WTC11 (cell line): ENCODE measurements around the gene PIP4K2A. TPM values are rescaled to one million over a fixed set of nuclear protein-coding genes. Genes with fewer than 3 reads are reported as not detected.
"Not testable (repeated sequence)": the region's sequence is repeated elsewhere in the genome, so short reads cannot be mapped to it uniquely, and the experiment has no call there.

Experiments used
- ATAC-seq: fragments of 200-7000 bp; cut with Tn5 transposase; 2 replicates; pipeline ENCODE4 v1.10.0; 2021; ENCODE audit warnings: mild to moderate bottlenecking, moderate library complexity
- CTCF ChIA-PET: fragments of 300-600 bp; sonication (Branson Sonifier 250); formaldehyde crosslinking; loops from one replicate; lab custom pipeline; 2021; ENCODE audit warnings: antibody characterized with exemption; lab: Charles Lee
- POLR2A ChIA-PET: fragments of 350-600 bp; sonication (Branson Sonifier 250); formaldehyde crosslinking; loops from one replicate; lab custom pipeline; 2021; ENCODE audit warnings: antibody characterized with exemption; lab: Charles Lee
- DNase-seq: peaks from one replicate; pipeline ENCODE4 v3.0.0; 2021; ENCODE audit warnings: low spot score
- H3K27ac Mint-ChIP-seq: 2 replicates; pipeline ENCODE4 v1.8.0; 2021; ENCODE audit warnings: mixed read lengths
- H3K27me3 Mint-ChIP-seq: 2 replicates; pipeline ENCODE4 v1.8.0; 2021; ENCODE audit warnings: low read depth, mild to moderate bottlenecking, moderate library complexity, mixed read lengths
- H3K36me3 Mint-ChIP-seq: 2 replicates; pipeline ENCODE4 v1.8.0; 2021; ENCODE audit warnings: mixed read lengths
- H3K4me1 Mint-ChIP-seq: 2 replicates; pipeline ENCODE4 v1.8.0; 2022; ENCODE audit warnings: mixed read lengths
- H3K4me3 Mint-ChIP-seq: 2 replicates; pipeline ENCODE4 v1.8.0; 2021; ENCODE audit warnings: mild to moderate bottlenecking, moderate library complexity, mixed read lengths
- H3K9me3 Mint-ChIP-seq: 2 replicates; pipeline ENCODE4 v1.8.0; 2021; ENCODE audit warnings: mixed read lengths
- CBFB ChIP-seq: sonication (generic); formaldehyde crosslinking; IDR thresholded peaks from 2 replicates; pipeline ENCODE4 v1.8.1; 2022; ENCODE audit warnings: mild to moderate bottlenecking, low read depth, missing genetic modification reagents
- ESRRA ChIP-seq: sonication (generic); formaldehyde crosslinking; IDR thresholded peaks from 2 replicates; pipeline ENCODE4 v1.8.1; 2022; ENCODE audit warnings: mild to moderate bottlenecking, missing genetic modification reagents, borderline replicate concordance
- HMGXB4 ChIP-seq: sonication (generic); formaldehyde crosslinking; IDR thresholded peaks from 2 replicates; pipeline ENCODE4 v1.8.1; 2023; ENCODE audit warnings: mild to moderate bottlenecking, moderate library complexity, missing genetic modification reagents
- JUN ChIP-seq: sonication (generic); formaldehyde crosslinking; IDR thresholded peaks from 2 replicates; pipeline ENCODE4 v1.8.0; 2023; ENCODE audit warnings: mild to moderate bottlenecking, missing genetic modification reagents
- MLX ChIP-seq: sonication (generic); formaldehyde crosslinking; IDR thresholded peaks from 2 replicates; pipeline ENCODE4 v1.8.1; 2023; ENCODE audit warnings: mild to moderate bottlenecking, missing genetic modification reagents, moderate library complexity
- NFATC4 ChIP-seq: fragments of 250-450 bp; sonication (Bioruptor Pico); IDR thresholded peaks from 2 replicates; pipeline ENCODE4 v1.9.0; 2021; ENCODE audit warnings: mild to moderate bottlenecking
- PRDM15 ChIP-seq: sonication (generic); formaldehyde crosslinking; IDR thresholded peaks from 2 replicates; pipeline ENCODE4 v1.8.0; 2022; ENCODE audit warnings: missing genetic modification reagents
- PREB ChIP-seq: sonication (generic); formaldehyde crosslinking; IDR thresholded peaks from 2 replicates; pipeline ENCODE4 v1.8.1; 2022; ENCODE audit warnings: mild to moderate bottlenecking, missing genetic modification reagents, moderate library complexity, borderline replicate concordance
- STAT6 ChIP-seq: sonication (generic); formaldehyde crosslinking; conservative IDR thresholded peaks from 2 replicates; pipeline ENCODE4 v1.8.1; 2023; ENCODE audit warnings: mild to moderate bottlenecking, low read depth, missing genetic modification reagents, moderate library complexity
- USF2 ChIP-seq: sonication (generic); formaldehyde crosslinking; IDR thresholded peaks from 2 replicates; pipeline ENCODE4 v1.8.1; 2023; ENCODE audit warnings: mild to moderate bottlenecking, missing genetic modification reagents, moderate library complexity
- ZNF671 ChIP-seq: fragments of 250-450 bp; sonication (Bioruptor Pico); IDR thresholded peaks from 2 replicates; pipeline ENCODE4 v1.8.0; 2021; ENCODE audit warnings: mild to moderate bottlenecking
- ZSCAN18 ChIP-seq: fragments of 250-450 bp; sonication (Bioruptor Pico); IDR thresholded peaks from 2 replicates; pipeline ENCODE4 v2.1.2; 2022; ENCODE audit warnings: mild to moderate bottlenecking, moderate library complexity
- total RNA-seq: library from RNA; stranded (reverse); gene quantifications from 3 replicates; pipeline ENCODE4 v1.2.3, GENCODE V29; 2021

PIP4K2A gene
- total RNA-seq, 1 experiment from 2014 or later, result 47.5 TPM

- Mint-ChIP-seq H3K4me3 (no peak overlapping the region), H3K36me3 (no peaks in the 10 kb centered on the region), H3K27ac (no peak overlapping the region), H3K4me1 (0 out of 2 replicates have a peak, but pooled peaks cover 3% of the 10 kb centered on the region), H3K9me3 (peaks cover 8% of the 10 kb centered on the region), H3K27me3 (no peaks in the 10 kb centered on the region; the same call in 1 of the 2 replicates)
- ChIA-PET CTCF (no interaction called here), POLR2A (no interaction called here)
- no peak for TF ChIP-seq ESRRA (CRISPR knock-in tag)
- no peak for TF ChIP-seq ZSCAN18
- no peak for TF ChIP-seq HMGXB4 (CRISPR knock-in tag)
- TF ChIP-seq JUN, result no peak
- TF ChIP-seq PREB, result no peak
- TF ChIP-seq MLX (CRISPR knock-in tag), result no peak
- no peak for TF ChIP-seq NFATC4 (CRISPR knock-in tag)
- TF ChIP-seq PRDM15, result no peak
- no peak for TF ChIP-seq CBFB (CRISPR knock-in tag)
- no peak for TF ChIP-seq ZNF671 (CRISPR knock-in tag)
- TF ChIP-seq USF2, result no peak
- no peak for TF ChIP-seq STAT6
- ATAC-seq, result no peak
- no peak for DNase-seq
These were observed 35.8 kb upstream of the PIP4K2A start for GRCh38 chr10:22750131-22750530.

- ATAC-seq, POLR2A ChIA-PET, H3K4me1 Mint-ChIP-seq, H3K27ac Mint-ChIP-seq, CTCF ChIA-PET, H3K4me3 Mint-ChIP-seq, DNase-seq, H3K27me3 Mint-ChIP-seq, H3K36me3 Mint-ChIP-seq: not testable (repeated sequence)
- peaks cover 15% of the 10 kb centered on the region for H3K9me3 Mint-ChIP-seq
These were observed 30.5 kb upstream of the PIP4K2A start for GRCh38 chr10:22744858-22745257.
